Cardiac fibroblast (primary cell): ENCODE data around the gene SLITRK1.

Experiments used
- DNase-seq, 2 donors: peaks; one replicate each; pipeline versions ENCODE4 v3.0.0 to v3.0.0-alpha.2; 2010; ENCODE audit warnings: low read depth in 2 of 2
- H3K4me3 ChIP-seq, 2 donors: replicated peaks in 1 of 2; 1 replicate in 1 of 2; 2 replicates in 1 of 2; pipeline ENCODE4 v1.5.1; 2011; ENCODE audit warnings: low read depth in 2 of 2, low read length in 2 of 2, mild to moderate bottlenecking in 2 of 2, moderate library complexity in 1 of 2
- TF ChIP-seq, protein P1 (sequence below): IDR thresholded peaks from one replicate; pipeline ENCODE4 v1.5.1; 2011; ENCODE audit warnings: low read depth, mild to moderate bottlenecking, low read length, inconsistent platforms

The SLITRK1 gene

DNA sequence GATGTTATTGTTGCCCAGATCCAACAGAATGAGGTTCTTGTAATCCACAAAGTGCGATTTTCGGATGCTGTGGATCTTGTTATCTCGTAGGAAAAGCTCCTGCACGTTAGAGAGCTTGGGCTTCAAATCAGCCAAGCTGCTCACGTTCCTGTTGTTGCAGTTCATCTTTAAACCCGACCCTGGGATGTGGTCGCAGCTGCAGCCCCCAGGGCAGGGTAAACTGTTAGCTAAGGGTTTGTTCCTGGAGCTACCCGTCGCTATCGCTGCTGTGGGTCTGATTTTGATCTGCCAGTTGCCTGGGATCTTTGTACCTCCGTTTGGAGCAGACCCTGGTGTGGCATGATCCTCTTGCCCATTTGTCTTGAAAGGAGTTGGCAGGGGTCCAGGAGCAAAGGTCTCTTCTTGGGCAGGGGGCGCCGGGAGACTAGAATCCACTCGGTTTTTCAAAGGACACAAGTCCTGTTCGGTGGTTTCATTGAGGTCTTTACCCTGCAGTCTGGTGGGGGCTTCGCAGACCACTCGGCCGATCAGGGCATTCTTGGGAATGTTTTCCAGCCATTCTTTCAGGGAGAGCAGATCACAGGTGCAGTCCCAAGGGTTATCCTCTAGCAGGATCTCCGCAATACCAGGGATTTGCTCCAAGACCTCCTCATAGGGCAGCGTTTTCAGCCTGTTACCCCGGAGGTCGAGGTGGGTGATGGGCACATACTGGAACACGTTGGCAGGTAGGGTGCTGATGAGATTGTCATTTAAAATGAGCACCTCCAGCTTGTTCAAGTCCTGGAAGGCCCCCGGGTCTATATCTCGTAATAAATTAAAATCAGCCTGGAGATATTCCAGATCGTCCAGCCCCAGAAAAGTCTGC, 1.8 kb downstream of the SLITRK1 start:
- H3K4me3 ChIP-seq, result no peak overlapping the region
- TF ChIP-seq, protein P1, sequence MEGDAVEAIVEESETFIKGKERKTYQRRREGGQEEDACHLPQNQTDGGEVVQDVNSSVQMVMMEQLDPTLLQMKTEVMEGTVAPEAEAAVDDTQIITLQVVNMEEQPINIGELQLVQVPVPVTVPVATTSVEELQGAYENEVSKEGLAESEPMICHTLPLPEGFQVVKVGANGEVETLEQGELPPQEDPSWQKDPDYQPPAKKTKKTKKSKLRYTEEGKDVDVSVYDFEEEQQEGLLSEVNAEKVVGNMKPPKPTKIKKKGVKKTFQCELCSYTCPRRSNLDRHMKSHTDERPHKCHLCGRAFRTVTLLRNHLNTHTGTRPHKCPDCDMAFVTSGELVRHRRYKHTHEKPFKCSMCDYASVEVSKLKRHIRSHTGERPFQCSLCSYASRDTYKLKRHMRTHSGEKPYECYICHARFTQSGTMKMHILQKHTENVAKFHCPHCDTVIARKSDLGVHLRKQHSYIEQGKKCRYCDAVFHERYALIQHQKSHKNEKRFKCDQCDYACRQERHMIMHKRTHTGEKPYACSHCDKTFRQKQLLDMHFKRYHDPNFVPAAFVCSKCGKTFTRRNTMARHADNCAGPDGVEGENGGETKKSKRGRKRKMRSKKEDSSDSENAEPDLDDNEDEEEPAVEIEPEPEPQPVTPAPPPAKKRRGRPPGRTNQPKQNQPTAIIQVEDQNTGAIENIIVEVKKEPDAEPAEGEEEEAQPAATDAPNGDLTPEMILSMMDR, result no peak
- no peak for DNase-seq

DNA sequence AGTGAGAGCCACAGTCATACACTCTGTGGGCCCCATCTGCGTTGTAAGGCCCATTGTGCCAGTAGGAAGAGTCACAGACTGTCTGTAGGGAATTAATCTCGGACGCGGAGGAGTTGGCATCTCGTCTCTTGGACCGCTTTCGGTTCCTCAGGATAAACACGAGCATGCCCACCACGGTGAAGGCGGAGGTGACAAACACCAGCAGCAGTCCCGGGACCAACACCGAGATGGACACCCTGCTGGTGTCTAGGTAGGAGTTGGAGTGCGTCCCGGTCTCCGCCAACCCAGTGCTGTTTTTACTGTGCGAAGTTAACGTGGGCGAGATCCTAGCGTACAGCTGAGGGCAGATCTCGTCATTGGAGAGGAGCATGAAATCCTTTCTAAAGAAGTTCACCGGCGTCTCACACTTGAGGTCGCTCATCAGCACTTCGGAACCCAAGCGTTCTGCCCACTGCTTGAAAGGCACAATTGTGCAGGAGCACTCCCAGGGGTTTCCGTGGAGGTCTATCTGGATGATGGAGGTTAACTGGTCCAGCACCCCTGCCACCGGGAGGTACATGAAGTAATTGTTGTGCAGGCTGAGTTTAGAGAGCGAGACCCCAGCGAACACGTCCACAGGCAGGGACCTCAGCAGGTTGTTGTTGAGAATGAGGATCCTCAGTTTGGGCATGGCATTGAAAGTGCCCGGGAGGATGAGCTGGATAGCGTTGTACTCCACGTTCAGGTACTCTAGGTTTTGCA, 2.7 kb downstream of the SLITRK1 start:
- no peak for DNase-seq
- TF ChIP-seq, protein P1, result no peak
- peak overlapping the region in 1 of 2 donors; percentile 9 for H3K4me3 ChIP-seq

GRCh38 chr13:83878691-83879430, 3.4 kb downstream of the SLITRK1 start:
- TF ChIP-seq, protein P1, result no peak
- DNase-seq, result no peak
- H3K4me3 ChIP-seq, result peak overlapping the region in 1 of 2 donors; percentile 9

- TF ChIP-seq, protein P1, result no peak
- no peak for DNase-seq
These were observed 4.5 kb downstream of the SLITRK1 start for GRCh38 chr13:83877651-83878355.

DNA sequence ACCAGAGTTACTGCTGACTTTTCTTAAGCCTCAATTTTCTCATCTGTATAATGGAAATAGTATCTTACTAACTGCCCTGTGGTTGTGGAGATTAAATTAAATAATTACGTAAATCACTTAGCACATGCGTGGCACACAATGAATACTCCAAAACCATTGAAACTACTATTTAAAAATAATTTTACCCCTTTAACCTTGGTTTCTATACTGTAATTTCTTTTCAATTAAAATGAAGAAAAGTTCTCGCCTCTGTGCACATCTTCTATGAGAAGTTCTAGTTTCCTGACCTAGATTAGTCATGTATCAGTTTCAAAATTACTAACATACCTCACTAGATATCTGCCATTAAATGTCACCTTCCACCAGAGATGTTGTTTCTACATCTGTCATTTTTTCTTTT, 5.7 kb downstream of the SLITRK1 start:
- TF ChIP-seq, protein P1, result no peak
- no peak overlapping the region for H3K4me3 ChIP-seq
- no peak for DNase-seq

More at GRCh38 chr13:83877651-83878355, 4.5 kb downstream of the SLITRK1 start:
- no peak overlapping the region for H3K4me3 ChIP-seq

DNA sequence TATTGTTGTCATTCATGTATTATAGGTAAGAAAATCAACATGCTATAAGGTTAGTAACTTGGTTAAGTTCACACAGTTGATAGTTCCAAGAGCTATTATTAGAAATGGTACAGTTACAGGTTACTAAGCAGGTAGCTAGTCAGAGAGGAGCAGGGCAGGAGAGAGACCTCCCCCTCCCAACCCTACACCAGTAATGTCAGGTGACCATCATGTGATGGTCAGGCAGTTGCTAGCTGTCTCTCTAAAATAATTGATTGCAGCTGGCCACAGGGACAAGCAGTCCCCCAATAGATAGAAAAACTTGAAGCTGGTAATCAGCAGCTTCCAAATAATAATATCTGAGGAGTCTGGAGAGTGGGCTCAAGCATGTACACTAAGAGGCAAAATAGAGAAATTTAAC, 14.6 kb downstream of the SLITRK1 start:
- no peak for DNase-seq
- TF ChIP-seq, protein P1, result no peak
- no peak overlapping the region for H3K4me3 ChIP-seq
